Kidney (tissue), 14 donors: ENCODE measurements around the gene UBAC1. TPM values are rescaled to one million over a fixed set of nuclear protein-coding genes. Genes with fewer than 3 reads are reported as not detected.
"Not testable (repeated sequence)": the region's sequence is repeated elsewhere in the genome, so short reads cannot be mapped to it uniquely, and the experiment has no call there.

ENCODE experiments used
- DNase-seq, 5 donors: peaks; one replicate each; pipeline ENCODE4 v3.0.0-alpha.2; 2013 to 2020
- FAIRE-seq: peaks from 2 replicates; lab custom pipeline; 2012; peaks lifted over from hg19 to GRCh38; lab: Jason Lieb, UNC
- H3K27ac ChIP-seq, 2 donors: one replicate each; pipeline ENCODE4 v1.7.0; 2013; ENCODE audit warnings: low read depth in 2 of 2, low read length in 2 of 2, inconsistent platforms in 1 of 2
- H3K27me3 ChIP-seq: one replicate; pipeline ENCODE4 v1.7.1; 2013; ENCODE audit warnings: low read length, inconsistent platforms; ENCODE audit not compliant: control insufficient read depth, insufficient read depth
- H3K36me3 ChIP-seq, 3 donors: one replicate each; pipeline versions ENCODE4 v1.7.0 to v1.7.1; 2013; ENCODE audit warnings: low read length in 3 of 3, control low read depth in 1 of 3, inconsistent platforms in 1 of 3; ENCODE audit not compliant: insufficient read depth in 3 of 3, control insufficient read depth in 2 of 3
- H3K4me1 ChIP-seq, 3 donors: one replicate each; pipeline versions ENCODE4 v1.7.0 to v1.7.1; 2013; ENCODE audit warnings: low read length in 3 of 3, inconsistent platforms in 1 of 3, low read depth in 1 of 3; ENCODE audit not compliant: control insufficient read depth in 2 of 3, insufficient read depth in 2 of 3
- H3K4me3 ChIP-seq, 3 donors: one replicate each; pipeline versions ENCODE4 v1.7.0 to v1.8.1; 2013; ENCODE audit warnings: low read length in 3 of 3, control low read depth in 1 of 3, inconsistent platforms in 1 of 3
- H3K9ac ChIP-seq, 3 donors: one replicate each; pipeline versions ENCODE4 v1.7.0 to v1.7.1; 2013; ENCODE audit warnings: low read length in 3 of 3, control low read depth in 1 of 3, inconsistent platforms in 1 of 3
- H3K9me3 ChIP-seq, 3 donors: one replicate each; pipeline versions ENCODE4 v1.7.0 to v1.7.1; 2013; ENCODE audit warnings: low read length in 3 of 3, control low read depth in 1 of 3, inconsistent platforms in 1 of 3; ENCODE audit not compliant: control insufficient read depth in 2 of 3, insufficient read depth in 1 of 3
- intact Hi-C: fragments of 100-400 bp; cut with DNase I; formaldehyde crosslinking; loops from one replicate; pipeline ENCODE4 v1.11.1; 2022
- polyA plus RNA-seq: library from polyadenylated mRNA; stranded (reverse); fragments of 350-450 nt; fragmentation: Illumina TruSeq; extraction: RNeasy Lipid Tissue Mini Kit (QIAGEN cat#74804); gene quantifications from one replicate; pipeline ENCODE4 v1.2.3, GENCODE V29; 2014; ENCODE audit warnings: low read depth, low replicate concordance; ENCODE audit not compliant: insufficient read depth
- total RNA-seq: library from RNA; stranded (reverse); fragmentation: NEBNext Ultra II Directional; extraction: Animal tissue kit (Norgen Biotek cat#: 25700); gene quantifications from one replicate; pipeline ENCODE4 v1.2.1, GENCODE V29; 2021
- TF ChIP-seq, protein P1 (sequence below): IDR thresholded peaks from 3 replicates; pipeline ENCODE4 v1.5.1; 2012; ENCODE audit warnings: mild to moderate bottlenecking, moderate library complexity, borderline replicate concordance; ENCODE audit not compliant: insufficient read depth; ENCODE audit errors: extremely low read depth
- donor health status: control.
- donor health status: control.
- donor health status: control.
- donor health status: control.
- donor health status: control.
- donor health status: DM: yes; HTN: yes; CAD: no.
- donor health status: Normal renal cell carcinoma (clear cell type).

Gene UBAC1
- total and polyA plus RNA-seq, 2 donors from 2014 or later: 40.2 to 52.6 TPM

DNA sequence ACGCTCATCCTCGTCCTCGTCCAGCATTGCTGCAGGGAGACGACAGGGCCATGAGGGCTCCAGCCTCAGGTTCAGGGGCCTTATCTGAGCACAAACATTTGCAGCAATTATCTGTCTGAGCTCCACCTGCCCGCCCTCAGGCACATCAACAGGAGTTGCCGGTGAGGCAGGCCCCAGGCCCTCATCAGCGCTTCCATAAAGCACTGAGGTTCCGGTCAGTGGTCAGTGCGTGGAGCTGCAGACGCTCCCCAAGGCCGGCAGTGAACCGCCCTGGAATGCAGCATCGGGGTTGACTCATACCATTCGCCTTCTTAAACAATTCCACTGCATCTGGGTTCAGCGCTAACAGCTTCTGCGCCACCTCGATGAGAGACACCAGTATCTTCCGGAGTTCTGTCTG is 15.2 kb downstream of the UBAC1 start:
- H3K27me3 ChIP-seq: no peaks in the 10 kb centered on the region
- no peak overlapping the region for H3K4me3 ChIP-seq
- TF ChIP-seq, protein P1, sequence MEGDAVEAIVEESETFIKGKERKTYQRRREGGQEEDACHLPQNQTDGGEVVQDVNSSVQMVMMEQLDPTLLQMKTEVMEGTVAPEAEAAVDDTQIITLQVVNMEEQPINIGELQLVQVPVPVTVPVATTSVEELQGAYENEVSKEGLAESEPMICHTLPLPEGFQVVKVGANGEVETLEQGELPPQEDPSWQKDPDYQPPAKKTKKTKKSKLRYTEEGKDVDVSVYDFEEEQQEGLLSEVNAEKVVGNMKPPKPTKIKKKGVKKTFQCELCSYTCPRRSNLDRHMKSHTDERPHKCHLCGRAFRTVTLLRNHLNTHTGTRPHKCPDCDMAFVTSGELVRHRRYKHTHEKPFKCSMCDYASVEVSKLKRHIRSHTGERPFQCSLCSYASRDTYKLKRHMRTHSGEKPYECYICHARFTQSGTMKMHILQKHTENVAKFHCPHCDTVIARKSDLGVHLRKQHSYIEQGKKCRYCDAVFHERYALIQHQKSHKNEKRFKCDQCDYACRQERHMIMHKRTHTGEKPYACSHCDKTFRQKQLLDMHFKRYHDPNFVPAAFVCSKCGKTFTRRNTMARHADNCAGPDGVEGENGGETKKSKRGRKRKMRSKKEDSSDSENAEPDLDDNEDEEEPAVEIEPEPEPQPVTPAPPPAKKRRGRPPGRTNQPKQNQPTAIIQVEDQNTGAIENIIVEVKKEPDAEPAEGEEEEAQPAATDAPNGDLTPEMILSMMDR: no peak
- intact Hi-C loops: no loop called here
- no peaks in the 10 kb centered on the region for H3K9me3 ChIP-seq
- peaks cover 0 to 49% (median 26%) of the 10 kb centered on the region in 3 donors for H3K36me3 ChIP-seq
- no peak overlapping the region for H3K9ac ChIP-seq
- no peak overlapping the region for H3K27ac ChIP-seq
- FAIRE-seq: no peak
- H3K4me1 ChIP-seq: no peaks in the 10 kb centered on the region
- DNase-seq: peak in 1 of 5 donors; percentile 55

DNA sequence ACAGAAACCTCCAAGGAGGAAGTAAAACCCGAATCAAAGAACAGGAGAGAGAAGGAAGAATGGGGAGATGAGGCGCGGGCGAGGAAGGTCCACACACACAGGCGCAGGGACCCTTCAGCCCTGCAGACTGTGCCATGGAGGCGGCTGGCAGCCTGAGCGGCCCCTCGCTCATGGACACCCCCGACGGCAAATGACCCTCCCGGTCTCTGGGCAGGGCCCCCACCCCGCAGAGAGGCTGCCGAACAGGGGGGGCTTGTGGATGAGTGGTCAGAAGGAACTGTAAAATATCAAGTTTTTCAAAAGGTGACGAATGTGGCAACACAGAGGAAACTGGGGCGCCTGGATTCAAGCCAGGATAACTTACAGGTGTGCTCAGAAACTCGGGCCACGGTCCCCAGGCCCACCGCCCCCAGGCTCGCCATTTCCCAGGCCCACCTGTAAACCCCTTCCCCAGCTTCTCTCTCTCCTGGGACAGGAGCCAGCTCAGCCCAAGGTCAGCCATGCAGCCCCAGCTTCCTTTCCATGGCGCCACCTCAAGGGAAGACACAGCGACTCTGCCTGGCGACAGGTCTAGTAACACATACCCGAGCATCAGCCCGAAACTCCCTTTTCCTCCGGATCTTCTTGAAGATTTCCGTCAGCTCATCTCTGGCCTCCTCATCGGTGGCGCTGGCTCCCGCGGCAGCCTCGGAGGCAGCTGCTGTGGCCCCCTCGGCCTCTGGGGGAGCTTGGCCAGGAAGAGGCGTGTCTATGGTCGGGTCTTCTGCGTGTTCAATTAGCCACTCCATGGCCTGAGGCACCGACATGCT is 16.5 kb downstream of the UBAC1 start:
- no peak overlapping the region for H3K9ac ChIP-seq
- no peaks in the 10 kb centered on the region for H3K4me1 ChIP-seq
- TF ChIP-seq, protein P1: no peak
- H3K36me3 ChIP-seq: peaks cover 0 to 45% (median 29%) of the 10 kb centered on the region in 3 donors
- H3K9me3 ChIP-seq: no peaks in the 10 kb centered on the region
- DNase-seq (peak in 1 of 5 donors; percentile 54), FAIRE-seq (no peak)
- intact Hi-C loops: no loop called here
- H3K4me3 ChIP-seq: no peak overlapping the region
- no peaks in the 10 kb centered on the region for H3K27me3 ChIP-seq
- H3K27ac ChIP-seq: no peak overlapping the region

DNA sequence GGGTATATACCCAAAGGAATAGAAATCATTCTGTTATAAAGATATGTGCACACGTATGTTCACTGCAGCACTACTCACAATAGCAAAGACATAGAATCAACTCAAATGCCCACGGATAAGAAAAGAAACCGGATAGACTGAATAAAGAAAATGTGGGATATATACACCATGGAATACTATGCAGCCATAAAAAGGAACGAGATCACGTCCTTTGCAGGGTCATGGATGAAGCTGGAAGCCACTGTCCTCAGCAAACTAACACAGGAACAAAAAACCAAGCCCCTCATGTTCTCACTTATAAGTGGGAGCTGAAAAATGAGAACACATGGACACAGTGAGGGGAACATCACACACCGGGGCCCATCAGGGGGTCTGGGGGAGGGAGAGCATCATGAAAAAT is 17.6 kb downstream of the UBAC1 start:
- H3K27me3 ChIP-seq, H3K9me3 ChIP-seq, H3K27ac ChIP-seq, H3K4me1 ChIP-seq, DNase-seq, H3K9ac ChIP-seq, H3K4me3 ChIP-seq, FAIRE-seq, intact Hi-C loops: not testable (repeated sequence)
- H3K36me3 ChIP-seq: peaks cover 0 to 45% (median 28%) of the 10 kb centered on the region in 3 donors

DNA sequence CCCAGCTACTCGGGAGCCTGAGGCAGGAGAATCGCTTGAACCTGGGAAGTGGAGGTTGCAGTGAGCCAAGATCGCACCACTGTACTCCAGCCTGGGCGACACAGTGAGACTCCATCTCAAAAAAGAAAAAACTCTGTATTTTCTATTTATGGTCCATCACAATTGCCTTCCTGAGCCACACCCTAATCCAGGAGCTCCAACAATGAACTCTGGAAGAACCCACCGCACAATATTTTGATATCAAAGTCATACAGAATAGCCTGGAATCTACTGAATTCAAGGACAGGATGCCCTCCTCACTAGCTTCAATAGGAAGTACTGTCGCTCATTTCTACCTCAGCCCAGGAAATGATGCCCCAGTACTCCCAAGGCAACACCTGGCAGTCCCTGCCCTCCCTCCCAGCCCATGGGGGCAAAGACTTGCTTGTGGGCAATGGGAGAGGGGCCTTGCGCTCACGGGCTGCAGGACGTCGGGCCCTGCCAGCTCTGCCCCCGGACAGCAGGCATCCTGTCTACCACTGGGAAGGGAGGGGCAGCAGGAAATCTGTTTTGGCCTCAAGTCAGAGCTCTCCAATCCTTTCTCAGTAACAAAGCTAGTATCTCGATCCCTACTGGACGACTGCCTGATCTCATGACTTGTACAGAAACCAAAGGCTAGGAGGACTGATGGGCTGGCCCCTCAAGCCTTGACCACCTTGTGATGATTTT is 19.7 kb downstream of the UBAC1 start:
- no peak overlapping the region for H3K4me3 ChIP-seq
- H3K36me3 ChIP-seq: peaks cover 0 to 49% (median 35%) of the 10 kb centered on the region in 3 donors
- TF ChIP-seq, protein P1: no peak
- H3K27ac ChIP-seq: no peak overlapping the region
- H3K9me3 ChIP-seq: no peaks in the 10 kb centered on the region
- no peaks in the 10 kb centered on the region for H3K27me3 ChIP-seq
- FAIRE-seq (no peak), DNase-seq (peak in 1 of 5 donors; percentile 63)
- intact Hi-C loops: no loop called here
- no peak overlapping the region for H3K9ac ChIP-seq
- no peaks in the 10 kb centered on the region for H3K4me1 ChIP-seq
